IMR-90 (cell line): ENCODE data around the gene TUBGCP2. TPM values are rescaled to one million over a fixed set of nuclear protein-coding genes. Genes with fewer than 3 reads are reported as not detected.

ENCODE experiments used
- ATAC-seq: fragments of 200-7000 bp; cut with Tn5 transposase; 2 replicates; pipeline ENCODE4 v1.9.1; 2020; ENCODE audit warnings: low read depth, mild to moderate bottlenecking, moderate library complexity
- BruUV-seq: library from RNA; stranded (reverse); fragments of 400-500 nt; replicated peaks from 2 replicates; lab custom pipeline; 2021; lab: Mats Ljungman, UMichigan
- CTCF ChIA-PET: fragments of 300-600 bp; formaldehyde crosslinking; extraction: SDS; loops from one replicate; lab custom pipeline; 2021; ENCODE audit warnings: antibody characterized with exemption; lab: Yijun Ruan, JAX
- POLR2A ChIA-PET: fragments of 300-600 bp; sonication (Branson Sonifier 250); formaldehyde crosslinking; loops from one replicate; lab custom pipeline; 2022; ENCODE audit warnings: antibody characterized with exemption; ENCODE audit not compliant: unreplicated experiment; lab: Charles Lee
- DNase-seq: peaks from one replicate; pipeline ENCODE4 v3.0.0; 2013
- H2AFZ ChIP-seq: replicated peaks from 2 replicates; pipeline ENCODE3; 2013; ENCODE audit warnings: low read length, mild to moderate bottlenecking; ENCODE audit not compliant: poor library complexity
- H2AK5ac ChIP-seq: 2 replicates; pipeline ENCODE4 v1.6.1; 2013; ENCODE audit warnings: low read depth, low read length, inconsistent platforms
- H2AK9ac ChIP-seq: replicated peaks from 2 replicates; pipeline ENCODE3; 2013; ENCODE audit warnings: mild to moderate bottlenecking, low read depth, low read length, moderate library complexity; ENCODE audit not compliant: poor library complexity
- H2BK120ac ChIP-seq: 2 replicates; pipeline ENCODE4 v1.6.1; 2013; ENCODE audit warnings: low read depth, low read length, inconsistent platforms
- H2BK15ac ChIP-seq: 3 replicates; pipeline ENCODE4 v1.6.1; 2013; ENCODE audit warnings: low read depth, low read length, inconsistent platforms
- H2BK20ac ChIP-seq: 2 replicates; pipeline ENCODE4 v1.6.1; 2013; ENCODE audit warnings: low read depth, mild to moderate bottlenecking, inconsistent platforms, low read length, moderate library complexity
- H2BK5ac ChIP-seq: 2 replicates; pipeline ENCODE4 v1.6.1; 2013; ENCODE audit warnings: mild to moderate bottlenecking, low read depth, low read length, inconsistent platforms; ENCODE audit not compliant: poor library complexity, severe bottlenecking
- H3K14ac ChIP-seq: replicated peaks from 2 replicates; pipeline ENCODE4 v1.6.1; 2013; ENCODE audit warnings: low read depth, low read length, inconsistent platforms
- H3K18ac ChIP-seq: 2 replicates; pipeline ENCODE4 v1.6.1; 2013; ENCODE audit warnings: low read depth, low read length, control low read depth
- H3K23ac ChIP-seq: 2 replicates; pipeline ENCODE4 v1.6.1; 2013; ENCODE audit warnings: low read depth, low read length, inconsistent platforms
- H3K27ac ChIP-seq: 2 replicates; pipeline ENCODE4 v1.5.1; 2013; ENCODE audit warnings: mild to moderate bottlenecking, control low read depth, low read length; ENCODE audit not compliant: insufficient read depth
- H3K27me3 ChIP-seq: 2 replicates; pipeline ENCODE4 v1.6.1; 2013; ENCODE audit warnings: low read length; ENCODE audit not compliant: control insufficient read depth, insufficient read depth
- H3K36me3 ChIP-seq: 2 replicates; pipeline ENCODE4 v1.6.1; 2013; ENCODE audit warnings: low read length, mixed read lengths; ENCODE audit not compliant: control insufficient read depth, insufficient read depth
- H3K4ac ChIP-seq: 2 replicates; pipeline ENCODE4 v1.6.1; 2013; ENCODE audit warnings: low read depth, low read length, inconsistent platforms
- H3K4me1 ChIP-seq: 2 replicates; pipeline ENCODE4 v1.6.1; 2013; ENCODE audit warnings: low read length, mixed read lengths; ENCODE audit not compliant: control insufficient read depth, insufficient read depth
- H3K4me2 ChIP-seq: 2 replicates; pipeline ENCODE4 v1.6.1; 2013; ENCODE audit warnings: low read depth, mild to moderate bottlenecking, control low read depth, low read length, moderate library complexity
- H3K4me3 ChIP-seq: 2 replicates; pipeline ENCODE4 v1.5.1; 2013; ENCODE audit warnings: low read depth, mild to moderate bottlenecking, control low read depth, low read length, moderate library complexity; ENCODE audit not compliant: insufficient read depth
- H3K56ac ChIP-seq: 2 replicates; pipeline ENCODE4 v1.6.1; 2013; ENCODE audit warnings: low read length, inconsistent platforms; ENCODE audit not compliant: insufficient read depth; ENCODE audit errors: extremely low read depth
- H3K79me1 ChIP-seq, 2 experiments: 2 replicates each; pipeline ENCODE4 v1.6.1; 2013; ENCODE audit warnings: low read length in 2 of 2, inconsistent platforms in 1 of 2, low read depth in 1 of 2
- H3K9ac ChIP-seq: 2 replicates; pipeline ENCODE4 v1.6.1; 2013; ENCODE audit warnings: low read depth, low read length, control low read depth
- H3K9me1 ChIP-seq: 2 replicates; pipeline ENCODE4 v1.6.1; 2013; ENCODE audit warnings: low read length, inconsistent platforms; ENCODE audit not compliant: insufficient read depth
- H3K9me3 ChIP-seq: 2 replicates; pipeline ENCODE4 v1.6.1; 2013; ENCODE audit warnings: low read length; ENCODE audit not compliant: control insufficient read depth, insufficient read depth
- H4K20me1 ChIP-seq: 2 replicates; pipeline ENCODE4 v1.6.1; 2013; ENCODE audit warnings: low read length, inconsistent platforms; ENCODE audit not compliant: insufficient read depth
- H4K5ac ChIP-seq: 2 replicates; pipeline ENCODE4 v1.6.1; 2013; ENCODE audit warnings: mild to moderate bottlenecking, low read depth, low read length, control low read depth
- H4K8ac ChIP-seq, 2 experiments: 2 replicates each; pipeline ENCODE4 v1.6.1; 2013; ENCODE audit warnings: low read depth in 2 of 2, low read length in 2 of 2, control low read depth in 1 of 2, inconsistent platforms in 1 of 2
- H4K91ac ChIP-seq: 2 replicates; pipeline ENCODE4 v1.6.1; 2013; ENCODE audit warnings: low read depth, low read length, inconsistent platforms; ENCODE audit not compliant: insufficient read depth
- BHLHE40 ChIP-seq: fragments of 150-350 bp; IDR thresholded peaks from 2 replicates; pipeline ENCODE4 v1.6.1; 2016; ENCODE audit warnings: mild to moderate bottlenecking, low read depth, low read length
- CEBPB ChIP-seq: IDR thresholded peaks from 2 replicates; pipeline ENCODE4 v1.6.1; 2012; ENCODE audit warnings: low read depth, low read length, improper control_type of control experiment
- CHD1 ChIP-seq: IDR thresholded peaks from 2 replicates; pipeline ENCODE4 v1.6.1; 2012; ENCODE audit warnings: low read depth, low read length, improper control_type of control experiment
- FOS ChIP-seq: fragments of 150-350 bp; IDR thresholded peaks from 2 replicates; pipeline ENCODE4 v1.6.1; 2016; ENCODE audit warnings: low read depth, low read length
- MAFK ChIP-seq: IDR thresholded peaks from 2 replicates; pipeline ENCODE4 v1.6.1; 2012; ENCODE audit warnings: low read depth, low read length, improper control_type of control experiment
- MXI1 ChIP-seq: IDR thresholded peaks from 2 replicates; pipeline ENCODE4 v1.6.1; 2012; ENCODE audit warnings: low read depth, mild to moderate bottlenecking, low read length, moderate library complexity, borderline replicate concordance
- NFE2L2 ChIP-seq: fragments of 150-350 bp; IDR thresholded peaks from 2 replicates; pipeline ENCODE4 v1.6.1; 2016; ENCODE audit warnings: low read depth, mild to moderate bottlenecking, low read length
- POLR2A ChIP-seq: IDR thresholded peaks from 2 replicates; pipeline ENCODE4 v1.6.1; 2012; ENCODE audit warnings: mild to moderate bottlenecking, low read depth, low read length
- RAD21 ChIP-seq: IDR thresholded peaks from 2 replicates; pipeline ENCODE4 v1.6.1; 2012; ENCODE audit warnings: low read length, improper control_type of control experiment
- RCOR1 ChIP-seq: IDR thresholded peaks from 2 replicates; pipeline ENCODE4 v1.6.1; 2012; ENCODE audit warnings: mild to moderate bottlenecking, low read length, improper control_type of control experiment; ENCODE audit not compliant: insufficient replicate concordance
- RFX5 ChIP-seq: IDR thresholded peaks from 2 replicates; pipeline ENCODE4 v1.8.0; 2012; ENCODE audit warnings: low read depth, mild to moderate bottlenecking, low read length, moderate library complexity
- SMC3 ChIP-seq: fragments of 150-350 bp; IDR thresholded peaks from 2 replicates; pipeline ENCODE4 v1.6.1; 2016; ENCODE audit warnings: low read depth, mild to moderate bottlenecking, antibody characterized with exemption, low read length, moderate library complexity
- WGBS, 2 experiments: methylation state at CpG; one replicate each; pipeline versions ENCODE4 v1.1.5 to v1.1.7; 2013; ENCODE audit warnings: missing lambda C conversion rate in 2 of 2; ENCODE audit not compliant: insufficient read length in 1 of 2; ENCODE audit errors: extremely low coverage in 2 of 2; 5-methylcytosine and 5-hydroxymethylcytosine counted together
- dilution Hi-C: fragments of 300-500 bp; cut with HindIII; formaldehyde crosslinking; loops from one replicate; pipeline ENCODE4 v1.14.3; 2018; ENCODE audit warnings: low sequenced_read_pairs; ENCODE audit not compliant: unreplicated experiment
- in situ Hi-C: fragments of 300-500 bp; cut with MboI; formaldehyde crosslinking; loops from 3 replicates; pipeline ENCODE4 v1.14.3; 2019; ENCODE audit warnings: low sequenced_read_pairs, inconsistent platforms, mixed read lengths
- intact Hi-C: fragments of 100-400 bp; cut with micrococcal nuclease; formaldehyde crosslinking; loops from 2 replicates; pipeline ENCODE4 v1.10.0; 2022
- polyA plus RNA-seq, 3 experiments: library from polyadenylated mRNA; depleted of rRNA; stranded (reverse); fragments of >200 nt; gene quantifications; 2 replicates each; pipeline ENCODE4 v1.2.3, GENCODE V29; 2012; ENCODE audit warnings: low replicate concordance in 1 of 3
- total RNA-seq: library from RNA; depleted of rRNA; stranded (reverse); fragments of >200 nt; gene quantifications from 2 replicates; pipeline ENCODE4 v1.2.3, GENCODE V29; 2012
- TF ChIP-seq, protein P1 (sequence below): fragments of 150-350 bp; IDR thresholded peaks from 2 replicates; pipeline ENCODE4 v1.6.1; 2017; ENCODE audit warnings: mild to moderate bottlenecking, antibody characterized with exemption, low read length, low read depth
- TF ChIP-seq, protein P2 (sequence below): conservative IDR thresholded peaks from 2 replicates; pipeline ENCODE4 v1.5.1; 2012; ENCODE audit warnings: mild to moderate bottlenecking, low read depth, low read length, improper control_type of control experiment
- TF ChIP-seq, protein P3 (sequence below): fragments of 150-350 bp; IDR thresholded peaks from 2 replicates; pipeline ENCODE4 v1.6.1; 2016; ENCODE audit warnings: low read depth, mild to moderate bottlenecking, low read length, moderate library complexity, borderline replicate concordance

The TUBGCP2 gene
- total and polyA plus RNA-seq, 2 of the 4 experiments (the other 2 are of a cell fraction) = 48.1 to 72.6 TPM

DNA sequence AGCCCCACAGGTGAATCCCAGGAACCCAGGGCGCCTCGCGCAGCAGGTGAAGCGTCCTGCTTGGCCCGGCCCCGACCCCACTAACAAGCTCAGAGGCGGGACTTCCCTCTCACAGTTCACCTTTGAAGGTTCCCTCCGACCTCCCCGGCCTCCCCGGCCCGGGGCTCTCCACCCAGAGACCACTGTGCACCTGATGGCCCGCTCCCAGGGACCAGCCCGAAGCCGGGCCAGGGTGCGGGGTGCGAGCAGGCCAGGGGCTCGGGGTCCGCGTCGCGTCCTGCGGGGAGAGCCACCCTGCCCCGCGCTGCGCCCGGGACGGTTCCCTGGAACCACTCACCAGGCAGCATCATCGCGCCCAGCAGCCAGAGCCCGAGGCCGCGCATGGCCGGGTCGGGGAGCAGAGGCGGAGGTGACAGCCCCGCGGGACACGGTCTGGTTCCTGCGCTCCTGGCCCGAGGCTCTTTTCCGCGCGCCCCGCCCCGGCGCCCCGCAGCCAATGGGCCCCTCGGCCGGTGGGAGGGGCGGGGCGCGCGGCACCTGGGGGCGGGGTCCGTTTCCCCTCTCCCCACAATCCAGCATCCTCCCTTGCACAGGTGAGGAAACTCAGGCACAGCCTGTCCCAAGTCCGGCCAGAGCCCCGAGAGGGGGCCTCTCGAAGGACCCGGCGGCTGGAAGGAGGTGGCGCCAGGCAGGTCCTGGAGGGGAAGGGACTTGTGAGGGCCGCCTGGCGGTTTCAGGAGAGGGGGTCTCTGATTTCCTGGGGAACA, 32.1 kb downstream of the TUBGCP2 start, which contains the start of gene ADAM8:
TSS of gene ADAM8 (minus strand) at position 434 of the 767 bp plus-strand sequence. CDS start at position 383, 51 bp downstream.
- dilution Hi-C loops = no loop called here
- no peak for TF ChIP-seq FOS
- TF ChIP-seq RFX5 = no peak
- no peak for TF ChIP-seq RCOR1
- TF ChIP-seq, protein P1, sequence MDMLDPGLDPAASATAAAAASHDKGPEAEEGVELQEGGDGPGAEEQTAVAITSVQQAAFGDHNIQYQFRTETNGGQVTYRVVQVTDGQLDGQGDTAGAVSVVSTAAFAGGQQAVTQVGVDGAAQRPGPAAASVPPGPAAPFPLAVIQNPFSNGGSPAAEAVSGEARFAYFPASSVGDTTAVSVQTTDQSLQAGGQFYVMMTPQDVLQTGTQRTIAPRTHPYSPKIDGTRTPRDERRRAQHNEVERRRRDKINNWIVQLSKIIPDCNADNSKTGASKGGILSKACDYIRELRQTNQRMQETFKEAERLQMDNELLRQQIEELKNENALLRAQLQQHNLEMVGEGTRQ = no peak
- TF ChIP-seq, protein P2, sequence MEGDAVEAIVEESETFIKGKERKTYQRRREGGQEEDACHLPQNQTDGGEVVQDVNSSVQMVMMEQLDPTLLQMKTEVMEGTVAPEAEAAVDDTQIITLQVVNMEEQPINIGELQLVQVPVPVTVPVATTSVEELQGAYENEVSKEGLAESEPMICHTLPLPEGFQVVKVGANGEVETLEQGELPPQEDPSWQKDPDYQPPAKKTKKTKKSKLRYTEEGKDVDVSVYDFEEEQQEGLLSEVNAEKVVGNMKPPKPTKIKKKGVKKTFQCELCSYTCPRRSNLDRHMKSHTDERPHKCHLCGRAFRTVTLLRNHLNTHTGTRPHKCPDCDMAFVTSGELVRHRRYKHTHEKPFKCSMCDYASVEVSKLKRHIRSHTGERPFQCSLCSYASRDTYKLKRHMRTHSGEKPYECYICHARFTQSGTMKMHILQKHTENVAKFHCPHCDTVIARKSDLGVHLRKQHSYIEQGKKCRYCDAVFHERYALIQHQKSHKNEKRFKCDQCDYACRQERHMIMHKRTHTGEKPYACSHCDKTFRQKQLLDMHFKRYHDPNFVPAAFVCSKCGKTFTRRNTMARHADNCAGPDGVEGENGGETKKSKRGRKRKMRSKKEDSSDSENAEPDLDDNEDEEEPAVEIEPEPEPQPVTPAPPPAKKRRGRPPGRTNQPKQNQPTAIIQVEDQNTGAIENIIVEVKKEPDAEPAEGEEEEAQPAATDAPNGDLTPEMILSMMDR = no peak
- TF ChIP-seq POLR2A = no peak
- no peak for TF ChIP-seq RAD21
- TF ChIP-seq NFE2L2 = no peak
- TF ChIP-seq, protein P3, sequence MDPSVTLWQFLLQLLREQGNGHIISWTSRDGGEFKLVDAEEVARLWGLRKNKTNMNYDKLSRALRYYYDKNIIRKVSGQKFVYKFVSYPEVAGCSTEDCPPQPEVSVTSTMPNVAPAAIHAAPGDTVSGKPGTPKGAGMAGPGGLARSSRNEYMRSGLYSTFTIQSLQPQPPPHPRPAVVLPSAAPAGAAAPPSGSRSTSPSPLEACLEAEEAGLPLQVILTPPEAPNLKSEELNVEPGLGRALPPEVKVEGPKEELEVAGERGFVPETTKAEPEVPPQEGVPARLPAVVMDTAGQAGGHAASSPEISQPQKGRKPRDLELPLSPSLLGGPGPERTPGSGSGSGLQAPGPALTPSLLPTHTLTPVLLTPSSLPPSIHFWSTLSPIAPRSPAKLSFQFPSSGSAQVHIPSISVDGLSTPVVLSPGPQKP = no peak
- TF ChIP-seq CHD1 = no peak
- TF ChIP-seq BHLHE40 = no peak
- no peak for TF ChIP-seq CEBPB
- no peak for TF ChIP-seq SMC3
- no peak for TF ChIP-seq MXI1
- no peak for TF ChIP-seq MAFK

More for the DNA sequence above, 32.1 kb downstream of the TUBGCP2 start, which contains the start of gene ADAM8:
- H3K4ac ChIP-seq = no peak within 1 kb of the TSS
- H2AFZ ChIP-seq = peak within 1 kb of the TSS; percentile 82
- H2BK20ac ChIP-seq = no peak within 1 kb of the TSS
- no peak within 1 kb of the TSS for H3K56ac ChIP-seq
- no TSS peak for BruUV-seq
- no peak within 1 kb of the TSS for H3K27ac ChIP-seq
- no peak within 1 kb of the TSS for H4K91ac ChIP-seq
- 6% methylated on average over 19 of the region's 63 CpGs; no CpG with 5 or more reads in 1 of the 2 experiments for WGBS, 2 experiments
- H3K4me1 ChIP-seq = peaks cover 10% of the 10 kb centered on the region
- H4K20me1 ChIP-seq = peaks cover 7% of the 10 kb centered on the region; the same call in 1 of the 2 replicates
- 0 out of 2 replicates have a peak within 1 kb of the TSS, but pooled peaks have one; percentile 9 for H2AK5ac ChIP-seq
- intact Hi-C loops (loop anchor here (1.0 kb wide), 1 partner anchor 14 kb away; no protein-coding TSS in a partner anchor), in situ Hi-C loops (no loop called here)
- H3K9me1 ChIP-seq = 0 out of 2 replicates have a peak, but pooled peaks cover 4% of the 10 kb centered on the region
- no peak within 1 kb of the TSS for H3K4me2 ChIP-seq
- H3K4me3 ChIP-seq = no peak within 1 kb of the TSS
- H3K14ac ChIP-seq = no peak within 1 kb of the TSS
- H2BK15ac ChIP-seq = no peak within 1 kb of the TSS
- peaks cover 0 to 3% of the 10 kb centered on the region in 2 experiments; a peak in 1 of 4 replicates for H3K79me1 ChIP-seq
- H3K9me3 ChIP-seq = no peaks in the 10 kb centered on the region
- ChIA-PET POLR2A (no interaction called here), CTCF (no interaction called here)
- peaks cover 19% of the 10 kb centered on the region for H3K36me3 ChIP-seq
- ATAC-seq = peak; percentile 52
- no peak within 1 kb of the TSS for H4K5ac ChIP-seq
- no peak within 1 kb of the TSS for H3K9ac ChIP-seq
- no peak within 1 kb of the TSS for H3K18ac ChIP-seq
- no peak within 1 kb of the TSS for H3K23ac ChIP-seq
- H2BK5ac ChIP-seq = no peak within 1 kb of the TSS
- DNase-seq = no peak
- peaks cover 9% of the 10 kb centered on the region for H3K27me3 ChIP-seq
- no peak within 1 kb of the TSS for H4K8ac ChIP-seq
- no peak within 1 kb of the TSS for H2BK120ac ChIP-seq
- peak within 1 kb of the TSS; percentile 55 for H2AK9ac ChIP-seq
